HT-29 (cell line): Measurements from ENCODE around the gene CATSPER1. TPM values are rescaled to one million over a fixed set of nuclear protein-coding genes. Genes with fewer than 3 reads are reported as not detected.
"Not testable (repeated sequence)": the region's sequence is repeated elsewhere in the genome, so short reads cannot be mapped to it uniquely, and the experiment has no call there.

Experiments
- DNase-seq: peaks from one replicate; pipeline ENCODE4 v3.0.0-alpha.2; 2015; ENCODE audit warnings: low spot score
- total RNA-seq: library from RNA; depleted of rRNA; stranded (reverse); fragments of >200 nt; shearing (Covaris generic); gene quantifications from 2 replicates; pipeline ENCODE4 v1.2.3, GENCODE V29; 2014

CATSPER1 gene
- total RNA-seq, 1 experiment from 2014 or later, result 0.13 TPM

DNA sequence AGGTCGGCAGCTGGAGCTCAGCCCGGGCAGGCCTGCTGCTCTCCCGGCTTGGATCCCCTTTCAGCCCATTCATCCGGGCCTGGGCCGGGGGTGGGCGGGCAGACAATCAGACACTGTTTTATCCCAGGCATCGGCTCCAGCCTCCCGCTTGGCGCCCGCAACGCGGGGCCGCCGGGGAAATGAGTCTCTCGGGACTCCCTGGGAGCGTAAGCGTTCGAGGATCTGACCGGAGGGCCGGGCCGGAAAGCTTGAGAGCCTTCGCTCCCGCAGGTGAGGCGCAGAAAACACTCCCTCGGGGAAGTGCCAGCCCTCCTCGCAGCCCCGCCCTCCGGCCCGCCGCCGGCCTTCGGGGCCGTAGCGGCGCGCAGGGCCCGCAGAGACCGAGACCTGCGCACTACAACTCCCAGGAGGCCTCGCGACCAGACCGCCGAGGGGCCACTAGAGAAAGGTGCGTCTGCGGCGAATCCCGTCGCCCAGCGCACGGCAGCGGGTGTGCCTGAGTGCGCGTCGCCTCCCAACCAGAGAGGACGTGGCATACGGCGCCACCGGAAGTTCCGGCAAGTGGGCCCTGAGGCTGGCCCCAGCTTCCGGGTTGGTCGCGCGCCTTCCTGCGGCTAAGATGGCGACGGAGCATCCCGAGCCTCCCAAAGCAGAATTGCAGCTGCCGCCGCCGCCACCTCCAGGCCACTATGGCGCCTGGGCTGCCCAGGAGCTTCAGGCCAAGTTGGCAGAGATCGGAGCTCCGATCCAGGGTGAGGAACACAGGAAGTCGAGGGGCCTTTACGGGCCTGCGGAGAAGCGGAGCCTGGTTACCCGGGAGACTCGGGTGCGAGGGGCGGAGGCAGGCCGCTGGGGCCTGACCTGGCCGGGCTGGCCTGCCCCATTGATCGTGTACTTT is 25.7 kb upstream of the CATSPER1 start, which contains the start of gene SF3B2:
SF3B2 (plus strand) TSS at position 599 of the 898 bp plus-strand sequence; CDS start at position 620, 21 bp downstream.
- peak; percentile 99 for DNase-seq

DNA sequence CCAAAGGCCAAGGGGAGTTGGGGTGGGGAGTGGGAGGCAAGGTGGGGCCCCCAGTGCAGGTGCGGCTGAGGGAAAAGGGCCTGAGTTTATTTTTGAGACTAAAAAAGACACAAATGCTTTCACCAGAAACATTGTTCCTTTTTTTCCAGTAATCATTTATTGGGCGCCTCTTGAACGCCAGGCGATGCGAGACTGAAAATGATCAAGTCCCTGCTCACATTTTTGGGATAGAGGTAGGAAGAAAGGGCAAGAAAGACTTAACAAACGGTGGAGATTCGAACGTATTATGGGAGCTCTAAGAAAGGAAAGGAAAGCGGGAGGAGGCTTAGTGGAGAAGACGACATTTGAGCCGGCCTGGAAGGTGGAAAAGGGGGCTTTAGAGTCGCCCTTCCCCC is 25.1 kb upstream of the CATSPER1 start:
- DNase-seq, result no peak

DNA sequence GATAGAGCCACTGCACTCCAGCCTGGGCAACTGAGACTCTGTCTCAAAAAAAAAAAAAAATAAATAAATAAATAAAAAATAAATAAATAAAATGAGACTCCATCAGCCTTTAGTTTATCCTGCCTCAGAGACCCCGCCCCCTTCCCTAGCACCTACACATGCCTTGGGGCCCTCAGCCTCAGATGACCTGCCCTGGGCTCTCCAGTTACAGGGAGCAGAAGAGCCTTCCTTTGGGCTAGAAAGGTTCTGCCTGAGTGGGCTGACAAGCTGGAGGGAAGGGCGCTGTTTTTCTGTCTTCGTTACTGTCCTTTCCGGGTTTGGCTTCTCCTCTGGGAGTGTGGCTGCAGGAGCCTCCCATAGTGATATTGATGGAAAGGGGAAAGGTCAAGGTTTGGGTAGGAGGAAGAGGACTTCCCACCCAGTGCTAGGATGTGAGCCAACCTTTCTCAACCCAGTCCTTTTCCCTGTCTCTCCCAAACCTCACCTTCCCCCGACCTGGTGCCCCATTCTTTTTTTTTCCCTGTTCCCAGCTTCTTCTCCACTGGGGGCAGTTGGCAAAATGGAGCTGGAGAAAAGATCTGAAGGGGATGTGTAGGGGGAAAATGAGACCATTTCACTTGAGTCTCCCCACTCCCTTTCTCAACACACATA is 24.4 kb upstream of the CATSPER1 start:
- DNase-seq, result no peak

DNA sequence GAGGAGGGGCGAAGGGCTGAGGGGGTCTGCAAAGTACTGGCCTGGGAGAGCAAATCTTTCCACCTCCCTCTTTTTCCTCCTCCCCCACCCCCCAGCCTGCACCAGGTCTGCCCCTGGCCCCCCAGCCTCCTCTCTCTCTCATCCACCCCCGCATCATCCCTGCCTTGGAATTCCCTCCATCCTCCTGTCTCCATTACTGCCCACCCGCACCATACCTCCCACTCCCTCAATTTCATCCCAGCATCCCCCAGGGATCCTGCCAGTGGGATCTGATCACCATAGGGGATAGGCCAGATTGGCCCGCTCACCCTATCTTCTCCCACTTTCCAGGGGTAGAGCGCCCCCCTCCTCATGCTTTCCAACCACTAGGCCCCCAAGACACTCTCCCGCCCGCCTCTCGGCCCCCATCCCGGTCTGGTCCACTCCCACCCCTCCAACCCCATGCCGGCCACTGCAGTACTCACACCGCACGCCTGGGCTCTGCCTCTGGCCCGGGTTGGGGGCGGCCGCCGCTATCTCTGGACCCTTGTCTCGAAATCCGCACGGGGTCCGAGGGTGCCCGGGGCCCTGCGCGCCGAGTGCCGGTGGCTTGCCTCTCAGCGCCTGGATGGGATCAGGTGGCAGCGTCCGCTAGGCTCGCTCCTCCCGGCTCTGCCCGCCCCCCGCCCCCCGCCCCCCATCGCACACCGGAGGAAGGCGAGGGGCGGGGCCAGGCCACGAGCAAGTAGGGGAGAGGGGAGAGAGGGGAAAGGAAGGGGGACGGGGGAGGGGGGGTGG is 22.5 kb upstream of the CATSPER1 start, which contains the start of gene GAL3ST3:
GAL3ST3 (minus strand) TSS at position 615 of the 777 bp plus-strand sequence. CDS start 3,746 bp downstream, outside the sequence.
- no peak for DNase-seq

DNA sequence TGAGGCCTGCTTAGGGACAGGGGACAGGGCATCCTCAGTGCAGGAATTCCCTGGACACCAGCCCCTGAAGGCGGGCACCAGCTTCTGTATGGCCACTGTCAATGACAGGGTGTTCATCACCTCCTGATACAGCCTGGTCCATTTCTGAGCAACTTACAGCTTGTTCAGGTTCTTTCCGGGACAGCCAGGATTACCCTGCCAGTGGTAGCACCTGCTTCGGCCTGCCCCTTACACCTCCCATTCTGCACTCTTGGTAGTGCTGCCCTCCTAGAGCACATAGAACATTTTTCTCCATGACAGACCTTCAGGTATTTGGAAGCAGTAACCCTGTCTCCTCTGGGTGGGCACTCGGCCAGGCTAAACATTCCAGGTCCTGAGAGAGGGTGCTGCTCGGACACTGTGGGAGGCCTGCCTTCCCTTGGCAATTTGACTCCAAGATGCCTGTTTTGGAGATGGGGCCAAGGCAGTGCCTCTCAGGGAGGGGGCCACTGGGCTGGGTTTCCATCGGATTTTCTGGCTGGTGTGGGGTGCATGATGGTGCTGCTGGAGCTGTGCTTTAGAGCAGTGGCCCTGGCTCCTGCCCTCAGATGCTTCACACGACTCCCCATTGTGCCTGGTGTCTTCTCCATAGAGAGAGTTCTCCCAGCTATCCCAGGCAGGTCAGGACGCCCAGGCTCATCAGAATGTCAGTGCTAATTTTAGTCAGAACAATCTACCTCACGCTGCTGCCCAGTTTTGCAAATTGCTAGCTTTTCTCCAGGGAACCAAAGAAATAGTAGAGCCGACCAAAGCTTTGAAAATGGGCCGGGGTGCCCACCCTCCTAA is 21.5 kb upstream of the CATSPER1 start:
- no peak for DNase-seq

DNA sequence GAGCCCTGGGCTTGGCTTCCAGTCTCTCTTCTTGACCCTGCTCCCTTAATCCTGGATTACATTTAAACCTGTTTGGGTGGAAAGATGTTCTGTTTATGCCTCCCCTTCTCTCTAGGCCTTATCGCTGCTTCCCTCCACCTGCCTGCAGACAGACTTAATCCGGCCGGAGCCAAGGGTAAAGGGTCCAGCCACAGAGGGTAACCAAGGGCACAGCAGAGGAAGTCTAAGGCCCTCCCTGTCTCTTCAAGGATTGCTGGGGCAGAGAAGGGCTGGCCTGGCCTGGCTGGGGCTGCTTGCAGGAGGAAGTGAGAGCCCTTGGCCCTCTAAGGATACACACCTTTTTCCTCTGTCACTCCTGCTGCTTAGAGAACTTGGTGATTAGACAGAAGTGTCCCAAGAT is 20.6 kb upstream of the CATSPER1 start:
- DNase-seq, result no peak

DNA sequence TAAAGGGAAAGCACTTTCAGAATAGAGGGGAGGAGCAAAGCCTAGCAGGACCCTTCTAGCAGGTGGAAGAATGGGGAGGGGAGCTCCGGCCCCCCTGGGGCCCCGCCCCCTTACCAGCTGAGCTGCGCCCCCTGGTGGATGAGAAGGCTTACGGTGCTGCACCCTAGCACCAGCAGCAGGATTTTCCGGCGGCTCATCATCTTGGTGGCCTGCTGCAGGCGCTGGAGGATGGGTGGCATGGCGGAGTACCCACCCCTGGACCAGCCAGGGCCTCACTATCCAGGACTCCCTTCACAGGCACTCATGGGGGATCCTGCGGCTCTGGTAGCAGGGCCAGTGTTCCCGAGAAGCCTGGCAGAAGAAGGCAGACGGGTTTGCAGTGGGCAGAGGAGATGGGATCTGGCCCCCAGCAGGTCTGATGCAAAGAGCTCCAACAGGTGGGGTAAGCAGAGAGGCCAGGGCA is 18.9 kb upstream of the CATSPER1 start:
- DNase-seq, result peak; percentile 85

DNA sequence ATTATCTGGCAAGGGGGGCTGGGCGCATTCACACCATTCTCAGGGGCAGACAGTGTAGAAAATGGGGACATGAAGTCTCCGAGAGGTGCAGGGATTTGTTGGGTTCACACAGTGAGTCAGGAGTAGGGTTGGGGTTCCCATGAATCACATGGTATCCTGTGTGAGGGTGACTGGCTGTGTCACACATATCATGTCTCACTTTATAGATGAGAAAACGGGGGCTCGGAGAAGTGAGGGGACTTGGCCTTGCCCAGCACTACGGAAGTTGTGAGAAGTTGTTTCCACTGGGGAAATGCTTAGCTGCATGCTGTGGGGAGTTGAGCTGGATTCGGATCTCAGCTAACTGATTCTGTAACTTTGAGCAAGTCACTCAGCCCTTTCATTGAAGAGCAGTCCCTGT is 18.5 kb upstream of the CATSPER1 start:
- DNase-seq, result no peak

DNA sequence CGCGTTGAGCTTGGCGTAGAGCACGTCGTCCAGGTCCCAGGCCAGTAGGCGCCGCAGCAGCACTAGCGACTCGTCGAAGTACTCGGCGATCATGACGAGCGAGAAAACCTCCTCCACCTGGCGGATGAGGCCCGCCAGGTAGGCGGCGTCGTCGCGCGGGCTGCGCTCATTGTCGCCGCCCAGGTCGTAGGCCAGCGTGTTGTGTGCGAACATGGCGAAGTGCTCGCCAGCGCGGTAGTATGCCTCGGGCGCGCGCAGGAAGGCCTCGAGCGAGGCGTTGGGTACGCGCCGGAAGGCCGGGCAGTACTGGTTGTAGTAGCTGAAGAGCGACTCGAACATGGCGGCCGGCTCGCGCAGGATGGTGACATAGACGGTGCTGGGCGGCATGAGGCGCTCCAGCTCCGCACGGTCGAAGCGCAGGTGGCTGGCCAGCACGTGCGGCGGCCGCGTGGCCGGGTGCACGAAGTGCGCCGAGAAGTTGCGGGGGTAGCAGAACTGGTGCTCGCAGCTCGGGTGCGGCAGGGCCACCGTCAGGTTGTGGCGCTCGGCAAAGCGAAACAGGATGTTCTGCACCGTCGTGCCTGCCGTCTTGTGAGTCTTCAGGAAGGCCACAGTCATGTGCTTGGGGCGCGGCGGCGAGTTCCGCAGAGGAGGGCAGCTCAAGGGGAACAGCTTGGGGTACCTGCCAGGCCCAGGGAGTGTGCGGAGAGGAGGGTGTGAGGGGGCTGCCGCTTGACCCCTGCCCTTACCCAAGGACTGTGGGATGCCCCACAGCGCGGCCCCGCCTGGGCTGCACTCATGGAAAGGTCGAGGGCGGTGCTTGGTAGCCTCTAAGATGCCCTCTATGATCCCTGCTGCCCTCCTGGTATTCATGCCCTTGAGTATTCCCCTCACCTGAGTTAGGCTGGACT is 17.0 kb upstream of the CATSPER1 start:
- DNase-seq, result no peak

DNA sequence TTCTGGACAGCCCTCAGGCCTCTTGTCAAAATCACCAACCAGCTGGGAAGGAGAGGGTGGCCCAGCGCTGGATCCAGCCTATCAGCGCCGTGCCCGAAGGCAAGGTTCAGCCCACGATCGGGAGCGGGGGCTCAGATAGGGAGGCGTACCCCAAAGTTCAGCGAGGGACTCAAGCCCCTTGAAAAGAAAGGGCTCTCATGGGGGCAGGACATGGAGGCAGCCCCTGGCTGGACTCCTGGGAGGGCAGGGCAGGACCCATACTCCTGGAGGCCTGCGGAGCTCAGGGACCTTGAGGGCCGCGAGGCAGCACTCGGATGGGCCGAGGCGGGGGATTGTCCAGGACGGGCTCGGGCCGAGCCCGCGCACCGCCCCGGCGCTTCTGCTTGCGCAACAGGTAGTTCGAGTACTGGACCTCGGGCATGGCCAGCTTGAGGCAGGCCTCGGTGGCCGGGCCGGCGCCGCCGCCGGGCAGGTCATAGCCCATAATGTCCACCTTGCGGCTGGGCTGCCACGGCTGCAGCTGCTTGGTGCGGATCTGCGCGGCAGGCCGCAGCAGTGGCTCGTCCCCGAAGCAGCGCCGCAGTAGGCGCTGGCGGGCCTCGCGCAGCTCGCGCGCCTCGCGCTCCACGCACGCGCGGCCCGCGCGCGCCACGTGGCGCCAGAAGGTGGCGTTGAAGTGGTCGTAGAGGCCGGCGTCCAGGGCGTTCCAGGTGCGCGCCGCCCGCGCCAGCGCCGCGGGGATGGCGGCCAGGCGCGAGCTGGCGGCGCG is 16.1 kb upstream of the CATSPER1 start:
- DNase-seq, result no peak

DNA sequence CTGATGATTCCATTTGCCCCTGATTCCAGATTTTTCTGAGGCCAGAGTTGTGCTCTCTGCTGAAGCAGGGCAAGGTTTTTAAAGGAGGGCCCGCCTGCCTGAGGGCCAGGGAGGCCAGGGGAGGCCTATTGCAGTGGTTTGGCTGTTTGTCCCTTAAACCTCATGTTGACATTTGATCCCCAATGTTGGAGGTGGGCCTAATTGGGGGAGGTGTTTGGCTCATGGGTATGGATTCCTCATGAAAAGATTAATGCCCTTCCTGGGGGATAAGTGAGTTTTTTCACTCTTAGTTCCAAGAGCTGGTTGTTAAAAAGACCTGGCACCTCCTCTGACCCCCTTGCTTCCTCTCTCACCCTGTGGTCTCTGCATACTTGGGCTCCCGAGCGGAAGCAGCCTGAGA is 13.5 kb upstream of the CATSPER1 start:
- DNase-seq, result no peak

DNA sequence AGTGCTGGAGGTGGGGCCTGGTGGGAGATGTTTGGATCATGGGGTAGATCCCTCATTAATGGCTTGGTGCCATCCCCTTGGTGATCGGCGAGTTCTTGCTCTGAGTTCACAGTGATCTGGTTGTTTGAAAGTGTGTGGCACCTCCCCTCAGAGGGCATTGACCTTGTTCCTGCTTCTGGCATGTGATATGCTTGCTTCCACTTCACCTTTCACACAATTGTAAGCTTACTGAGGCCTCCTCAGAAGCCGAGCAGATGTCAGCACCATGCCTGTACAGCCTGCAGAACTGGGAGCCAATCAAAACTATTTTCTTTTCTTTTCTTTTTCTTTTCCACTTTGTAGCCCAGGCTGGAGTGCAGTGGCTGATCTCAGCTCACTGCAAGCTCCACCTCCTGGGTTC is 11.0 kb upstream of the CATSPER1 start:
- DNase-seq, result no peak

DNA sequence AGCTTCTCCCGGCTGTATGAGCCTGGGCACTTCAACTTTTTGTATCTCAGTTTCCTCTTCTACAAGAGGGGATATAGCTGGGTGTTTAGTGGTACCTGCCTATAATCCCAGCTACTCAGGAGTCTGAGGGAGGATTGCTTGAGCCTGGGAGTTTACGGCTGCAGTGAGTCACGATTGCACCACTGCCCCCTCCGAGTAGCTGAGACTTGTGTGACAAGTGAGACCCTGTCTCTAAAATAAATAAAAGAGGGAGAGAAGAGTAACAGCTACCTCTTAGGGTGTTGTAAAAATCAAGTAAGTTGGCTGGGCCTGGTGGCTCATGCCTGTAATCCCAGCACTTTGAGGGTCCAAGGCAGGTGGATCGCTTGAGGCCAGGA is 10.0 kb upstream of the CATSPER1 start:
- no peak for DNase-seq

DNA sequence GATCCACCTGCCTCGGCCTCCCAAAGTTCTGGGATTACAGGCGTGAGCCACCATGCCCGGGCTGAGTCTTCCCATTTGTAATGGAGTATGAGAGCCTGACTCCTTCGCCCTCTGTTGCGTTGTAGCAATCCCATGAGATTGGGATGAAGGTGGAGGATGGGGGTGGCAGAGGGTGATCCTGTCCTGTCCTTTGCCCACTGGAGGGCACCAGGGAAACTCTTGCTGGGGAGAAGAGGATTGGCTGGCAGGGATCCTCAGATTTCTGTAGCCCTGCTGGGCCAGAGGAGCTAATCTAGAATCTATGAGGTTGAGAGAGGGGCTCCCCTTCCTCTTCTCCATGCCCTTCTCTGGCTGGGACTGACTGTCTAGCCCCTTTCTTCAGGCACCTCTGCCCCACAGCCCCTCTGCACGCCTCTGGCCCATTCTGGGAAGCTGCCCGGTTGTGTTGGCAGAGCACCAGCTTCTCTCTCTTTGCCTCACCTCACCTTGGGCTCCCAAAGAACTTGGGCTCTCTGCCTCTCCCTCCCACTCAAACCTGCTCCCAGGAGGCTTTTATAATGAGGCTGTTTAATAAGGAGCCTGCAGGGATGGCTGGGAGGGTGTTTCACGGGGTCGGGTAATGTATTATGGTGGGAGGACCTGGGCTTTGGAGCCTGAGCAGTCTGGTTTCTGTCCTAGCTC is 9.5 kb upstream of the CATSPER1 start:
- no peak for DNase-seq

DNA sequence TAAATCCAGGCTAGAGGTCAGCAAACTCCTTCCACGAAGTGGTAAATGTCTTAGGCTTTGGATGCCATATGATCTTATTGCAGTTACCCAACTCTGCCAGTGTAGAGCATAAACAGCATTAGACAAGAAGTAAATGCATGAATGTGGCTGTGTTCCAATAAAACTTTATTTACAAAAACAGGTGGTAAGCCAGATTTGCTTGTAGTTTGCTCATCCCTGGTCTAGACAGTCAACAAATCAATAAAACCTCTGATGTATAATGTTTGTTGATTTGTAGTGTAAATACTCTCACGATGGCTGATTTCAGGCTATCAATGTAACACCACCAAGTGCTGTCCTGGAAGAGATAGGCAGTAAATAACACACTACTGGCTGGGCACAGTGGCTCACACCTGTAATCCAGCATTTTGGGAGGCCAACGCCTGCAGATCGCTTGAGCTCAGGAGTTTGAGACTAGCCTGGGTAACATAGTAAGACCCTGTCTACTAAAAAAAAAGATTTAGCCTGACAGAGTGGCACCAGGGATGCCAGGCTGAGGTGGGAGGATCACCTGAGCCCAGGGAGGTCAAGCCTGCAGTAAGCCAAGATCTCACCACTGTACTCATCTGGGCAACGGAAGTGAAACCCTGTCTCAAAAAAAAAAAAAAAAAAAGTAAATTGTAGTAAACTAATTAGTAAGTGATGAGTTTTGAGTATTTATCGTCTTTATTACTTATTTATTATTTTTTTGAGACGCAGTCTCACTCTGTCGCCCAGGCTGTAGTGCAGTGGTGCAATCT is 6.9 kb upstream of the CATSPER1 start:
- DNase-seq, result no peak

DNA sequence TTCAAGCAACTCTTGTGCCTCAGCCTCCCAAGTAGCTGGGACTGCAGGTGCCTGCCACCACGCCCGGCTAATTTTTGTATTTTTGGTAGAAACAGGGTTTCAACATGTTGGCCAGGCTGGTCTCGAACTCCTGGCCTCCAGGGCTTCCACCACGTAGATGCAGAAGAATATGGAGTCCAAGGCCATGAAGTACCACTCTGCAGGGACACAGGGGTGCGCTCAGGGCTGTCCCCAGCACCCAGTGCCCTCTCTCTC is 3.2 kb downstream of the CATSPER1 start:
- not testable (repeated sequence) for DNase-seq

DNA sequence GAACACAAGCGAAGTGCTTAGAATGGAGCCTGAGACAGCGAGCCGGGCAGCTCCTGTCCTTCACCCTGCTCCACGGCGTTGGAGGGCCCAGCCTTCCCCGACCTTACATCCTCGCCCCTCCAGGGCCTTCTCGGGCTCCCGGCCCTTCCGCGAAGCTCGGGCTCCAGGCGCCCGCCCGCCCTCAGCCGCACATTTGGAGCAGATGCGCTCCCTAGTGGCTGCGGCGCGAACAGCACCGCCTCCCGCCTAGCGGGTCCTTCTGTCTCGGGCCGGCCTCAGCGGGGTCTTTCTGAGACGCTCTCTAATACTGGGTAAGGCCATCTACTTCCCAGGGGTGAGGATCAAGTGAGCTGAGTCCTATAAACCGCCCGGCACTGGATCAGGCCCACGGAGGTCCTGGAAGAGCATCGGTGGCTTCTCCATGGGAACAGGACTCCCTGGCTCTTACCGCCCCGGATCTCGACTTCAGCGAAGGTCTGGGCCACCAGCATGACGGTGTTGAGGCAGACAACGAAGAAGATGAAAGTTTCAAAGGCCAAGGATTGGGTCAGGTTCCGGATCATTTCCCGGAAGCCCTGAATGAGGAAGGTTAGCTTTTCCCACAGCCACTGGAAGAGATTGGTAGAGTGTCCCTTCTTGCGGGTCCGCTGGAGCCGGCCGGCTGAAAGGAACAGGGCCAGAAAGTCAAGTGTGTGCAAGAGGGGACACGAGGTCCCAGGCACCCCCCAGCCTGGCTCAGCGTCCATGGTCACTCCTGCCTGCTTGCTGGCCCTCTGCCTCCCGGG is 3.7 kb downstream of the CATSPER1 start:
- DNase-seq, result peak; percentile 81
